Dermis blood vessel endothelial cell (primary cell): ENCODE data around the gene TRABD2B. TPM values are rescaled to one million over a fixed set of nuclear protein-coding genes. Genes with fewer than 3 reads are reported as not detected.
A peak's percentile ranks its signal among the peaks of the same experiment; 100 is the strongest.

Experiments
- DNase-seq: peaks from one replicate; pipeline ENCODE4 v3.0.0; 2010
- total RNA-seq: library from RNA; depleted of rRNA; stranded (reverse); fragments of >200 nt; gene quantifications from 2 replicates; pipeline ENCODE4 v1.2.3, GENCODE V29; 2014

Gene TRABD2B
- total RNA-seq, 1 donor from 2014 or later, result not detected

DNA sequence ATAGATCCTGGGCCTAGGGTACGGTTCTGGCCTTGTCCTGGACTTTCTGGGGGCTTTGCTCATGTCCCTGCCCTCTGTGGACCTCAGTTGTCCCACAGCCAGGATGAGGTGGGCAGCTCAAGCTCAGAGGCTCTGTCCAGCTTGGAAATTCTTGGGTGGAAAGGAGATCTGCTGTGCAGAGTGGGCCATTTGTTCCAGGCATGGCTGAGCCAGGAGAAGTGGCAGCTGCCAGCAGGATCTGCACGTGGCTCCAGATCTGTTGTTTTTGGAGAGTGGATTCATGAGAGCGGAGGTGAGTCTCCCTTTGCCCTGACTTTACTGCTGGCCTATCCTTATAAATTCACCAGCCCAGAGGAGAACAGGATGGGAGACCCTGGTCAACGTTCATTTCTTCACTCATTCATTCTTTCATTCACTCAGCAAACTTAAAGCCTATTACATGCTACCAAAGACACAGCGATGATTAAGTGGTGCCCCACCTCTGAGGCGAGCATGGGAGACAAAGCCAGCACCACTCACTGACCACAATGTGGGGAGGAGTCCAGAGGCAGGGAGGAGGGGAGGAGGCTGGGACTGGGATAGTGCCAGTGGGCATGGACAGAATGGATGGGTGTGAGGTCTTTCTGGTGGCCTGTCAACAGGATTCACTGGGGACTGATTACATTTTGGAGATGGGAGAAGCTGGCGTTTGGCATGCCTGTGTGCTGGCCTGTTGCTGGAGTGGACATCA is 205.1 kb downstream of the TRABD2B start:
- DNase-seq, result no peak

DNA sequence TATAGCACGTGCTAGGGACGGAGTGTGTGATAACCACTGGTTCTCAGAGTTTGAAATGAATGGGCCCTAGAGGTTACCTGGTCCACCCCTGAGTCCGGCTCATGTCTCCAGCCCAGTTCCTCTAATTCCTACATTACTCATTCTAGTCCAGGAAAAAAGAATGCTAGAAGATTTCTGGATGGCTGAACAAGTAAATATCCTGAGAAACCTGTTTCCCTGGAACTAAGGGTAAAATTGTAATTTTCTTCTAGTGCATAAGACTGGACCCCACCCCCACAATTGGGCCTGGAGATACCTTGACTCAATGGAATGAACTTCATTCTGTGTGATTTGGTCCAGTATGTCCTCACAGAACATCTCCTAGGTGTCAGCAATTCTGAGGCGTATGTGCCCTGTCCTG is 208.4 kb downstream of the TRABD2B start:
- DNase-seq, result no peak

DNA sequence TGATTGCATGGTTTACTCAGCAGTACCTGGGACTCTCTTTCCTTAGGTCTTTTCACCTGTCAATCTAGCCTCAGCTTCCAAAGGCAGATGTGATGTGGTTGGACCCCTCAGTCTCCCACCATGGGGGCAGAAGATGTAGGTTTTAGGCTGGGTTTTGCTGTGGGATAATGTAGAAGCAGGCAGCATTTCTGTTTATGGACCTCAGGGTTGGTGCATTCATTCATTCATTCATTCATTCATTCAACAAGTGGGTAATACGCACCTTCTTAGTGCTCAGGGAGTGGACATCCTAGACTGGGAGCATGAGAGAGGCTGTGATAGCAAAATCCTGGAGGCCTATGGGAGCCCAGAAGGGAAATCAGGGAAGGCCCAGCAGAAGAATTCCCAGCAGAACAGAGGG is 209.6 kb downstream of the TRABD2B start:
- no peak for DNase-seq

DNA sequence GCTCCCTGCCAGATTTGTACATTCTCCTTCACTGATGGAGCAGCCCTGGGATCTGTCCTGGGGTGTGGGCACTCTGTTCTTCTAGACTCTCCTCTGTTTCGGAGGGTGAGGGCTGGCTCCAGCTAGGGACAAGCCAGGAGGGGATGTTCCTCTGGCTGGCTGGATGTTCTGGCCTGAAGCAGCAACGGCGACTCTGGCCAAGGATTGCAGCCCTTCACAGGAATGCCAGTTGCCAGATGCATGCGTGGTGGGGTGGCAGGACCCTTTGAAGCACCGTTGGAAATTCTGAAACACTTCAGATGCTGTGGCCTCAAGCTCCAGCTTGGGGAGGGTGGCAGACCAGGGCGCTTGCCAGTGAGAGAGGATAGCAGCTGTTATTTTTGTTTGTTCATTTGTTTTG is 210.9 kb downstream of the TRABD2B start:
- no peak for DNase-seq

DNA sequence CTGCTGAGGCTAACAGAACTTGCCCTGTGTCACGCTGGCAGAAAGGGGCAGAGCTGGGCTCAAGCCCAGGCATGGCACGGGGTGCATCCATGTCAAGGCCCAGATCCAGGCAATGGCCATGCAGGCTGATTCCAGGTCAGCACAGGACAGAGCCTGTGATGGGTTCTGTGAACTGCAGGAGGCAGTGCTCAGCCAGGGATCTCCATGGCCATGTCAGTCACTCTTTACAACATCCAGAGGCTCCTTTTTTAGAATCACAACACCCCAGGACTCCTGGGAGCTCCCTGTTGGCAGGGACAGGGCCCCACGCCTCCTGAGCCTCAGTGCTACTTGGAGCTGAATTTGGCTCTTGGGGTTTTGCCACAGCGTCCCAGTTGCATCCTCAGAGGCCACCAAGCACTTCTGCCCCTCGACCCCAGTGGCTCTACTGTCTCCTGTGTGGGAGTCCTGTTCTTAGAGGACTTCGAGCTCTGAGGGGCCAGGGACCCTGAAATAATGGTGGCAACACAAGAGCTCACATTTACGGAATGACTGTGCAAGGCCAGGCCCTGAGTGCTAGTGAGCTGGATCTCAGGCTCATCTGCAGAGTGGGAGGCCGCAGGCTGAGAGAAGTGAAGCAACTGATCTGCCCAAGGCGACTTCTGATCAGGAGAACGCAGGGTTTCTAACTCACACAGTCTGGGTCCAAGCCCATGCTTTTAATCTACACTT is 211.5 kb downstream of the TRABD2B start:
- DNase-seq, result no peak

DNA sequence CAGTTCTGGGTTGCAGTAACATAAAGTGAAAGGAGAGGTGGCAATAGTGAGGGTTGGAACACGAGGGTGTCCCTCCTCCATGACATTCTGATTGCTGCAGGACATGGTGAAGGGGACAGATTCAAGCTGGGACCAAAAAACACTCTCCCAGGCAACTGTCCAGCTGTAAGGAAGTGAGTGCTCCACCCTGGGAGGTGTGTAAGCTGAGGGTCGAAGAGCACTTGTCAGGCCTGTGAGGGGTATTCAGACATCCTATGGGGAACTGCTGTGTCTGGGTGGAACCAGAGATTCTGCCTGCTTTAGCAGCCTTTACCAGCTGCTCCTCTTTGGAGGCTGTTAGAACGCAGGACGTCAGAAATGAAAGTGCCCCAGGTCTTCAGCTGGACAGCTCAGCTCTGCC is 212.1 kb downstream of the TRABD2B start:
- DNase-seq, result no peak

DNA sequence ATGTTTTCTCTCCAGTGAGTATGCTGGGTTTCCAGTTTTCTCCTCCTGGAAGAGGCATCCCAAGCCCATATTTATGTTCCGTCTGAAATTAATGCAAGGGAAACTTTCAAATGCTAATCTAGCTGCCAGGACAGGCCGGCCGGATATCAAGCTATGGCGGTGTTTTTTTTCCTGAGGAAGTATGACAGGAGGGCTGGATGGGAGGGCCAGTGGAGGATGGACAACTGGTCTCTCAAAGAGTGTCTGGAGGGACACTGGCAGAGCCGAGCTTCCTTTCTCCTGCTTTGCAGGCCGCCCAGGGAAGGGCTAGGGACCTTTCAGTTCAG is 212.7 kb downstream of the TRABD2B start:
- DNase-seq, result peak; percentile 21

DNA sequence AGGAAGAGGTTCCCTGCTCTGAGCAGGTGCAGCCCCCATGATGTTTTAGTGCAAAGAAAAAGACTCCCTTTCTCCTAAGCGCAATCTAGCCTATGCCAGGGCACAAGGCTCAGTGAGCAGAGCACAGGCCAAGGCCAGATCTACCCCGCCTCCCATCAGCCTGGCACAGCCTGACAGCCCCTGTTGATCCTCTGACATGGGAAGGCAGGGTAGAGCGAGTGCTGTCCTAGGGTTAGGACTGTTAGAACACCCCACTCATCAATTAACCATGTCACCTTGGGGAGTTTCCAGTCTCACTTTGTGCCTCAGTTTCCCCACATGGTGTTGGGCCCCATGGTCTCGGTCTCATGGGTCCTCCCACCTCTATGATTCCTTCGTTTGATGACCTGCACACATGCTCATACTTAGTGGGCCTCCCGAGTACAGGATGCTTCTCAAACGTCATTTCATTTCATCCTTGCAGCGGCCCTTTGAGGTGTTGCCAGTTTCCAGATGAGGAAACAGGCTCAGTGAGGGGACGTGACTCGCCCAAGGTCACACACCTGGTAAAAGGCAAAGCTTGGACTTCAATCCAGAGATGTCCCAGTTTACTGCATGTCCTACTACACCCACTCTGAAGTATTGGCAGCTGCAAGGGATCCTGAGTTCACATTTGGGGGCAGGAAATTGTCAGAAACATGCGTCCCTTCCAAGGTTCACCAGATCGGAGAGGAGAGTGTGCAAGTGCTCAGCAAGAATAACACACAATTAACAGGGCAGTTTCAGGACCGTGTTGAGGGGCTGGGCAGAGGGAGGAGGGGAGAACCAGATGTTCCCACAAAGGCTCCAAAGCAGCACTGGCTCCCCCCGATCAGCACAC is 213.3 kb downstream of the TRABD2B start:
- peak; percentile 1 for DNase-seq

DNA sequence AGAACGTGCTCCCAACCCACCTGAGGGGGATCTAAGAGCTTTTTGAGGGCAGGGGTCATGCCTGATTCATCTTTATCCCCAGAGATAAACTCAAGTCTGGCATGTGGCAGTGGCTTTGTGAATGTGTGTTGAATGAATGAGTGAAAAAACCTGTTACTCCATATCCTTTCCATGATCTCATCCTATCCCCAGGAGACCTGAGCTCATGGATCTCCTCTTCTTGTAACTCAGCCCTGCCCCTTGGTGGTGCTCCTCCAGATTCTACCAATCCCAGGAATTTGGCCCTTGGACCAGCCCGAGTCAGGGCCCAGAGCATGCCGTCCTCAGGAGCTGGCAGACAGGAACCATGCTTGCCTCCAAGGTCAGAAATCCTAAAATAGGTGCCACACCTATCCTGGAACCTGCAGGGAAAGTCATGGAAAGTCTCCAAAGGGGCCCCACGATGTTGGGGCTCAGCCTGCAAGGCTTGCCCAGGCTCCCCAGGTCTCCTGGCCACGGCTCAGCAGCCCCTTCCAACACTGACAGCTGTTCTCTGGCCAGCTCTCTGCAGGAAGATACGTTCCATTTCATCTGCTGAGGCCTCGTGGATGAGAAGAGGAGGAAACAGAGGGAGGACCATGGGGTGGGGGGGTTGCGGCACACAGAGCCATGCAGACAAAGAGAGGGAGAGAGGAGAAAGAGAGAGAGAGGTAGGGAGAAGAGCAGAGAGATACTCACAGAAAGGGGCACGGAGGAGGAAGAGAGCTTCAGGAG is 214.6 kb downstream of the TRABD2B start:
- no peak for DNase-seq

DNA sequence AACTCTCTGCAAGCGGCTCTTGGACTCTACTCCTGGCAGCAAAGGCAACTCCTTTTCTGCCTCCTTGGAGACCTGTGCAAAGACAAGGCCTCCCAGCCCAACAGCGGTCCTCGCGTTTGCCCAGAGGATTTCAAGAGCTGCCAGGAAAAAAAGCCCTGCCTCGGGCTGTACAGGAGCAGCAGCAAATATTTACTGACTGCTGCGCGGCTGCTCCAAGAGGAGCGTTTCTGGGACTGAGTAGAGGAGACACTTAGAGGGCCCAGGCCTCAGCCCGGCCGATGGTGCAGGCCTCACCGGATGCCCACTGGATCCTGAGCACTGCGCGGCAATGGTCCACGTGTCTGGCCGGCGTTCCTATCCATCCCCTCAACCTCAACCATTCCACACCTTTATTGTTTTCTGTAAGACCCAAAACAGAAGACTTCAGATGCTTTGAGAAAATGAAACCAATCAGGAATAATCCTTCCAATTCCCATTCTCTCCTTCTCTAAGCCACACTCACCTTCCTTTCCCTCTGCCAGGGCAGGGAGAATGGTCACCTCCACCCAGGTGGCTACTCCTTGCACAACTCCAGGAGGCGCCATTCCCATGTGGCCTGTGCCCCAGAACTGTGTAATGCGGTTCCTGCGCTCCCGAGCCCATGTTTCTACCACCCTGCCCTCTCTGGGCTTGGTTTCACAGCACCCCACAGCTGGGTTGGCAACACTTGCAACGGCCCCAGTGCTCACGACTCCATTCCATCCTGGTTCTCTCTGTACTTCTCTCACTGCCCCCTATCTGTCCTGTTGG is 215.8 kb downstream of the TRABD2B start:
- no peak for DNase-seq

DNA sequence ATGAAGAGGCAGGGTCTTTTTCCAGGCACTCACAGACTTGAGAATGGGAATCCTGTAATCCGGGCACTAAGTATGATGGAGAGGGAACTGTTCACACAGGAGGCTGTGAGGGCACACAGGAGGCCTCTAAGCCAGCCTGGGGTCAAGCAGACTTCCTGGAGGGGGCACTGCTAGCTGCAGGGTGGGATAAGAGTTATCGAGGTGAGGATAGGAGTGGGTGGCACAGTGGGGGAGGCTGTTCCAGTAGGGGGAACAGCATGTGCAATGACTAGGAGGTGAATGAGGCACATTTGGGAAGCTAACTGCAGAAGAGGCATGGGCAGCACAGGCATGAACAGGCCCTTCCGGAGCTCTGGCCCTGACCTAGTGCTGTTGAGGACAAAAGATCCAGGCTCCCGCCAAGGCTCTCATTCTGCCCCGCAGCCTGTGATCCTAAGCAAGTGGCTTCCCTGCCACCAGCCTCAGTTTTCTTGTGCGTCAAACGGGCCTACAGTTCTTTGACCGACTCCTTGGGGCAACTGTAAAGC is 216.7 kb downstream of the TRABD2B start:
- DNase-seq, result no peak

DNA sequence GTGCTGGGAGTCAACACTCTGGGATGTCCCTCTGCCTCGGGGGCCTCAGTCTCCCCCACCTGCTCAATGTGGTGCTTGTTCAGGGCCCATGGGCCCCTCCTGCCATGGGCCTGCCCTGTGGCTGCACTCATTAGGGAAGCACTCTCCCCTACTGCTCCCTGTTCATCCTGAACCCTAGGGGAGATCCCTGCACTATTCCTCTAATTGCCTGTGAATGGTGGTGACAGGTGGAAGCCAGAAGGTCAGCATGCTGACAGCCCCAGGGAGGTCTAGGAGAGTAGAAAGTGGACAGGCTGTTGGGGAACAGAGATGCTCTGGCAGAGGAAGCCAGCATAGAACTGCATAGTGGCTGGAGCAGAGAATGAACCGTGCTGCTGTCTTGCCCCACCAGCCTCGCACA is 217.6 kb downstream of the TRABD2B start:
- DNase-seq, result no peak

DNA sequence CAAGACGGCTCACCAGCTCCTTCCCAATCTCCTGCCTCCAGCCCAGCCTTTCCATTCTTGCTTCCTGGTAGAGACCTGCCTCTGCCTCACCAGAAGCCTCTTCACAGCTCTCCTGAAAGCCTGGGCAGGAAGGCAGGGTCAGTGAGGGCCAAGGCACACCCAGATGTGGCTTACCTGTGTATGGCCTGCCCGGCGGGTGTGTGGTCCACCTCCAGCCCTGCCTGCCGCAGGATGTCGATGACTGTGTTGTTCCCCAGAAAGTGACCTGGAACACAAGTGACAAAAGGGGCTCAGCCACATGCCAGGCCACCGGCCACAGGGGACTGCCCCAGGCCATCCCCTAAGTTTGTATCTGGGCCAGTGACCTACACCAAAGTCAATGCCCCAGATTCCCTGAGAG is 218.9 kb downstream of the TRABD2B start:
- no peak for DNase-seq

DNA sequence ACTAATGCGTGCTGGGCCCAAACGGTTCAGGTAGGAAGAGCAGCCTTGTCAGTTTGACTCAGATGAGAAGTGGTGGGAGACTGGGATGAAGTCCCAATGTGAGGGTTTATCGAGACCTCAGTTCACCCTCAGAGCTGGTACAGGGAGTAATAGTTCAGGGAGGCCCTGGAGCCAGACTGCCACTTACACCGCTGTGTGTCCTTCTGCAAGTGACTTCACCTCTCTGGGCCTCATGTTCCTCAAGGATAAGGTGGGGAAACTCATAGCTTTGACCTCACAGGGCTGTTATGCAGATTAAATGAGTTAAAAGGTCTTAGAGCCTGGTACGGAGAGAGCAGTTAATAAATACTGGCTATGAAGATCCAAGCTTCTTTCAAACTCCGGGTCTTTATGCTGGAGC is 219.9 kb downstream of the TRABD2B start:
- DNase-seq, result no peak

DNA sequence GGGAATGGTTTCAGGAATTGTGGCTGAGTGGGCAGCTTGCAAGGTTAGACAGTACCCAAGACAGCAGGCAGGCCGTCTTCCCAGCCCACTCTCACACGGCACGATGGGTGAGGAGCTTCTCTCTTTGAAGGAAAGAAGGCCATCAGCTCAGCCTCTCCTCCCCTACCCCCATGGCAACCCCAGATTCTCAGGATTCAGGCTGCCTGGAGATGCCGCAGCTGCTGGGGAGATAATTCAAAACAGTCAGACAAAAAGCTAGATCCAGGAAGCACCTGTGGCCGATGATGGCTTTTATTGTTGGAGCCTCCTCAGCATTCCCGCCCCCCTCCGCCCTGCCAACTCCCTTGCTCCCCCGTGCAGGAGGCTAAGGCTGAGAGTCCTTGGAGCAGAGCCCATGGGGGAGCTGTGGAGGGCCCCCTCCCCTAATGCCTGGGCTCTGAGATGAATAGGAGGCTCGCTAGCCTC is 220.5 kb downstream of the TRABD2B start:
- peak; percentile 59 for DNase-seq

DNA sequence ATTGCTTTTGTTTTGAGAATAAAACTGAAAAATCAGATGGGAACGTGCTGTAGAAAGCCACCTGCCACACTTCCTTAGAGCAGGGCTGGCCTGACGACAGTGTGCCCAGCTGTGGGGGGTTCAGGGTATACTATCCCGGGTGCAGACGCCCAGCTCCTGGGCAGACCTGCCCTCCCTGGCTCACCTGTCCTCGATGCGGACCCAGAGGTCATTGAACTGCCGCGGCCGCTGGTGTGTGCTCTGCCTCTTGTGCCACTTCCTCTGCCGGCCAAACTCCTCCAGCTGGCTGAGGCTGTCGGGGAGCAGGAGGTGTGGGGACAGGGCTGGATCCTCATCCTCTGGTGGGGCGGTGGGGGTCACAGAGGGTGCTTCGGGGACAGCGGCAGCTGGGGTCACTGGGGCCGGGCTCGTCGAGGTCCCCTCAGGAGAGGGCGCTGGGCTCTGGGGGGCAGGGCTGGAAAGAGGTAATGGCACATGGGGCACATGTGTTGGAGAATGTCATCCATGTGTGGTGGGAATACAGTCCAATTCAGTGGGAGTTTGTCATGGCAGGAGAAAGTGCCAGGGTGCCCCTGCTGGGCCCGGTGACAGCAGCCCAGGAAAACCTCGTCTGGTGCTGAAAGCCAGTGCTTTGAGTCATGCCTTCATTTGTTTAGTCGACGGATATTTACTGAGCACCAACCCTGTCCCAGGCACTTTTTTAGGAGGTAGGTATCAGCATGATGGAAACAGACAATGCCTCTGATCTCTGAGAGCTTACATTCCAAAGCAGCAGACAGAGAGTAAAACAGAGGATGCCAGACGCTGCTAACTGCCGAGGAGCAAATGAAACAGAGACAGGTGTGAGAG is 222.0 kb downstream of the TRABD2B start:
- DNase-seq, result no peak

DNA sequence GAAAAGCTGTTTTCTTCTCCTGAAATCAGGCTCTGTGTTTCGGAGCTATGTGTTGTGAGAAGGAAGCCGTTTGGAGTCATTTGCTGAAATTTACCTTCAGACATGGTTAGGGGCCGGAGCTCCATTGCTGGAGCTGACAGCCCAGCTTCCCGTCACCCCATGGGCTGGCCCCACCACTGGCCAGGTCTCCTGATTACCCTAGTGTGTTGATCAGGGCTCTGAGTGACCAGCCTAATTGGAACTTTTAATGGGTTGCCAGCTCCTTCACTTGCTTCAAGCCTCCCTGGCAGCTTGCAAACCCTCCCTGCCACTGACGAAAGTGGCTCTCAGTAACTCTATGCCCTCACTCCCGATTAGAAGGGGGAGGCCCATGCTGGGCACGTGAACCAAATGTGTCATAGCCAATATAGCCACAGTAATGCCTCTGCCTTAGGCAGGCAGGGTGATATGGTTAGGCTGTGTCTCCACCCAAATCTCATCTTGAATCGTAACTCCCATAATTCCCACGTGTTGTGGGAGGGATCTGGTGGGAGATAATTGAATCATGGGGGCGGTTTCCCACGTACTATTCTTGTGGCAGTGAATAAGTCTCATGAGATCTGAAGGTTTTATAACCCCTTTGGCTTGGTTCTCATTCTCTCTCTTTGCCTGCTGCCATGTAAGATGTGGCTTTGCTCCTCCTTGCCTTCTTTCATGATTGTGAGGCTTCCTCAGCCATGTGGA is 224.1 kb downstream of the TRABD2B start:
- DNase-seq, result no peak

DNA sequence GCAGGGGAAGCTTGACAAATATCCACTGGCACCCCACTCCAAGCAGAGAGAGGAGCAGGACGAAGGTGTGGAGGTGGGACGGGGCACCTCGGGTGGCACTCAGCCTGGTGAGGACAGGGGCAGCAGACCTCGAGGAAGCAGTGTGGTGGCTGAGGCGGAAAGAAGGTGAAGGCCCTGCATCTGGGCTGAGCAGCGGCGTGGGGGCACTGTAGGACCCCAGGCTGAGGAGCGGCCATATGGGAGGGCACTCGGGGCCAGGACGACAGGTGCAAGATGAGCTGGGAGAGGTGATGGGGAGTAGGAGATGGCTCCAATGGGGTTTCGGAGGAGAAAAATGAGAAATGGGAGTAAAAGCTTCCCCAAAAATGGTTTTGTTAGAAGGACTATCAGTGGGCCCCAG is 224.9 kb downstream of the TRABD2B start:
- DNase-seq, result no peak

DNA sequence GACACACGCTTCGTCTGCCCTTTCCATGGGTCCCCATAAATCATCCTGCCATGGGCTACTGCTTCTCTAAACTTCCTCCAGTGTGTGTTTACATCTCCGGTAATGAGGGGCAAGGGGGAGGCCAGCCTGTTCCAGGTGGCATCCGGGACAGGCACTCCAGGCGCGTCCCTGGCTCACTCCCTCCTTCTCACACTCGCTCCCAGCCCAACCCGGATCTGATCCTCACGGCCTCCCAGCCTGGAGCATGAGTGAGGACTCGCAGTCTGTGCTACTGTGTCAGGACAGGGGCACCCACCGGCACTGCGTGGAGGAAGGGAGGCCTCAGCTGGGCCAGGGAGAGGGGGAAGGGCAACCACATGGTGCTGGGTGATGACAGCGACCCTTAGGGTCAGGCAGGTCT is 225.4 kb downstream of the TRABD2B start:
- no peak for DNase-seq

DNA sequence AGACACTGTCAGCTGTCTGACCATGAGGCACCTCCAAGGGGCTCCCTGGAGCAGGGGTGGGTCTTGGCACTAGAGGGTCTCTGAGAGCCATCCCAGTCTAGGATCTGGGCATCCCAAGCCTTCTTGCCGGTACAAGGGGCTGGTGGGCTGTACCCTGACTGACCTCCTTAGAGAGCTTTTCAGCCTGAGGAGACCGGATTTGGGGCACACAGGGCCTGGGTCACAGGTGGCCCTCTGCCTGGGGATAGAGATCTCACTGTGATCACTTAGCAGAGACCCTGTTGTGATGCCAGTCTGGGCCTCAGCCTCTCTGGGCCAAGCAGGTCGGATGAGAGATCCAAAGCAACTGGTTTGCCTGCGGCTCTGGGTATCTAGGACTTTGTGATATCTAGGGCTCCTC is 227.2 kb downstream of the TRABD2B start:
- no peak for DNase-seq
